HTR-8/SVneo (cell line): ENCODE results near the gene HMGCLL1.

Source experiments
- DNase-seq: peaks from one replicate; pipeline ENCODE4 v3.0.0; 2011; ENCODE audit warnings: low spot score, mixed read lengths; ENCODE audit not compliant: insufficient read length
- FAIRE-seq: peaks from 2 replicates; lab custom pipeline; 2011; peaks lifted over from hg19 to GRCh38; lab: Jason Lieb, UNC

Gene HMGCLL1

DNA sequence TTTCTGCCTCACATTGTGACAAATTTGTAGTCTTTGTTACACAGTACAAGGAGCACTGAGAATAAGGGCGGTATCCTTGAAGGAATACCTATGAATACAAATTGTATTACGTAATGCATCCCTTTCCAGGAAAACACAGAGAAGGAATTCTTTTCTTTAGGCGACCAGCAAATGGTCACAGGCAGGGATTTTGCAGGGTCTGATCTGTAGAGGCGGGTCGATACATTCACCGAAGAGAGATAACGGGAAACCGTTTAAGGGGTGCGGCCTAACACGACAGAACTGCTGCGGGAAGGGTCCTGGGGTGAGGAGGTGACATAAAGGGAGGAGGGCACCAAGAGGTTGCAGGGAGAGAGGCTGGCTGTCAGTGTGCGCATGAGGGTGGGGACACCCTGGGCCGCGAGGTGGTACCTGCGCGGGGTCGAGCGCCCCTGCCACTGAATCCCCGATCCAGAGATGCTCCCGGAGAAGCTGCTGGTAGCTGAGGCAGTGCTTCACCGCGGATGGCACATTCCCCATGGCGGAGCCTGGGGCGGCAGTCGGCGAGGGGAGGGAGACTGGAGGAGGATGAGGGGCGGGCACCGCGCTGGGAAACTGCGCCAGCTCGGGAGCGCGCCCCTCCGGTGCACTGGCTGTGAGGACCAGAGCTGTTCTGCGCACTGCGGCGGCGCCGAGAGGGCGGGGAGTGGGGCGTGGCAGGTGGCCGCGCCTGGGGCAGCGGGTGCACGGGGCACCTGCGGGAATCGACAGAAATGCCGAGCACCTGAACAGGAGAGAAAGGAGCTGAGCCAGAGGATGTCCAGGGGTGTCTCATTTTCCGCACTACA, at the start of gene HMGCLL1:
Gene HMGCLL1, minus strand, starts transcription at position 656 of the 827 bp plus-strand sequence. Its CDS starts 137 bp downstream, at position 519.
- FAIRE-seq (no peak), DNase-seq (peak; percentile 44)

DNA sequence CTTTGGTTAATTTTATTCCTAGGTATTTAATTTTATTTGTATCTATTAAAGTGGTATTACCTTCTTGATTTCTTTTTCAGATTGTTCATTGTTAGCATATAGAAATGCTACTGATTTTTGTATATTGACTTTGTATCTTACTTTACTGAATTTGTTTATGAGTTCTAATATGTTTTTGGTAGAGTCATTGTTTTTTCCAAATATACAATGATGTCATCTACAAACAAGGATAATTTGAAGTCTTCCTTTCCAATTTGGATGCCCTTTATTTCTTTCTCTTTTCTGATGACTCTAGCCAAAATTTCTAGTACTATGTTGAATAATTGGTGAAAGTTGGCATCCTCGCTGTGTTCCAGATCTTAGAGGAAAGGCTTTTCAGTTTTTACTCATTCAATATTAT, 43.0 kb upstream of the HMGCLL1 start:
- DNase-seq = no peak
- FAIRE-seq = no peak

DNA sequence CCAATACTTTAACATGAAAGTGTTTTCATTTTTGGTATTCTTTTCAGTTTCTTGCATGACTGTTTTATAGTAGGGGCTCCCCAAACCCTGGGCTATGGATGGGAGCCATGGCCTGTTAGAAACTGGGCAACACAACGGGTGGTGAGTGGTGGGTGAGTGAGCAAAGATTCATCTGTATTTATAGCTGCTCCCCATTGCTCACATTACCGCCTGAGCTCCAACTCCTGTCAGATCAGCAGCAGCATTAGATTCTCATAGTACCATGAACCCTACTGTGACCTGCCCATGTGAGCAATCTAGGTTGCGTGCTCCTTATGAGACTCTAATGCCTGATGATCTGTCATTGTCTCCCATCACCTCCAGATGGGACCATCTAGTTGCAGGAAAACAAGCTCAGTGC, 42.3 kb upstream of the HMGCLL1 start:
- DNase-seq = no peak
- no peak for FAIRE-seq

DNA sequence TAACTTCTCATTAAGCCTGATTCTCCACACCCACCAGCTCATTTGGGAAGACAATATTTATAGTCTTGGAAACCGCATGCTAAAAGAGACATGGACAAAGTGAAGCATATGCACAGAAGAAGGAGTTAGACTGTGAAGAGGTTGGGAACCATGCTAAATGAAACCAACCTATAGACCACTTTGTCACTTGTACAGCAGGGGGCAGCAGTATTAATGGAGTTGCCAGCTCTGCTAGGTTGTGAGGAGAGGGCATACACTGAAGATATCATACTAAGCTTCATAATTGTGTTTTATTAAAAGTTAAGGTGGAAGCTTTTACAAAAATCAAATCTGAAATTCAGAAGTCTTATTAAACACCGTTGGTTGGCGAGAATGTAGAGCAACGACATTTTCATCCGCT, 38.3 kb upstream of the HMGCLL1 start:
- FAIRE-seq = peak; percentile 81

DNA sequence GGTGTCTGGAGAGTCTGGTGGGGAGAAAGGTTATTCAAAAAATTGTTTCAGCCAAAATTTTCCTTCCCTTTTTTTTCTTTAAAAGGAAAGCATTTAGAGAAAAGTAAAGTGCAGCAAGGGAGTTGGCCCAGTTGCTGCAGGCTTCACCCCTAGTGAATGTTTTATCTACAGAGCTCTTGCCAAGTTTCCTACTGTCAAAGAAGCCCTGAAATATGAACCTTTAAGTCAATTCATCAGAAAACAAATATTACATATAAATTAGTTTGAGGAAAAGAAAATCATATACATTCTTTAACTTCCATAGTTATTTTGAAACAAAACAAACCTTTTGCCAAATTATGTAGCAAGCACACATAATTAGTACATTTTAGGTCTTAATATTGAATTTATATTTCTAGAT, 25.0 kb upstream of the HMGCLL1 start:
- DNase-seq (no peak), FAIRE-seq (no peak)

More for the DNA sequence above, 38.3 kb upstream of the HMGCLL1 start:
- DNase-seq = no peak

DNA sequence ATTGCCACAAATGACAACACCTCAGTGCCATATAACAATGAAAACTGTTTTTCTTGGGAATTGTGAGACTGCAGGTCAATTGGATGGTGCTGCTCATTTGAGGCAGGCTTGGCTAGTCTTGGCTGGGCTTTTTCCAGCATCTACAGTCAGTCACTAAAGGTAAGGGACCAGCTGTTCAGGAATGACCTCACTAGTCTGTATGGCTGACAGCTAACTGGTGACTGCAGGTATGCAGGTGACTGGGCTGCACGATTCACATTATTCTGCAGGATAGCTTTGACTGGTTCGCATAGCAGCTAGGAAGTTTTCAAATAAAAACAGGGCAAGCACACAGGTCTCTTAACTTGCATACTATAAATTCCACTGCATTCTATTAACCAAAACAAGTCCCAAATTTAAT, 22.1 kb upstream of the HMGCLL1 start:
- no peak for FAIRE-seq
- DNase-seq = no peak

DNA sequence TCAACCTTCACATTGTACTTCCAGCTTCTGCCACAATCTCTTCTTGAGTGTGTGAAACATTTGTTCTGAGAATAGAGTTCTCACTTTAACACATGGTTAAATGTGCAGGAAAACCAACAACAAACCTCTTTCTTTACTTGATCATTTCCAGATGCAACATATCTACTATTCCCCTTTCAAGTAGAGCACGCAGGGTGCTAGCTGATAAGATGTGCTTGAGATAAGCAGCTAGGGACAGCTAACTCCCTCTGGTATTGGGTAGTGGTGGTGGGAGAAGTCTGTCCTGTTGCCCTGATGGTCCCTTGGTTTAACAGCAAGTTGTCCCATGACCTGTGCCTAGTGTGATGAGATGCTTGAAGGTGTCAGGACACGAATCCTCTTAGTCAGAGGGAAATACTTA, 15.4 kb upstream of the HMGCLL1 start:
- DNase-seq = no peak
- FAIRE-seq = peak; percentile 26

DNA sequence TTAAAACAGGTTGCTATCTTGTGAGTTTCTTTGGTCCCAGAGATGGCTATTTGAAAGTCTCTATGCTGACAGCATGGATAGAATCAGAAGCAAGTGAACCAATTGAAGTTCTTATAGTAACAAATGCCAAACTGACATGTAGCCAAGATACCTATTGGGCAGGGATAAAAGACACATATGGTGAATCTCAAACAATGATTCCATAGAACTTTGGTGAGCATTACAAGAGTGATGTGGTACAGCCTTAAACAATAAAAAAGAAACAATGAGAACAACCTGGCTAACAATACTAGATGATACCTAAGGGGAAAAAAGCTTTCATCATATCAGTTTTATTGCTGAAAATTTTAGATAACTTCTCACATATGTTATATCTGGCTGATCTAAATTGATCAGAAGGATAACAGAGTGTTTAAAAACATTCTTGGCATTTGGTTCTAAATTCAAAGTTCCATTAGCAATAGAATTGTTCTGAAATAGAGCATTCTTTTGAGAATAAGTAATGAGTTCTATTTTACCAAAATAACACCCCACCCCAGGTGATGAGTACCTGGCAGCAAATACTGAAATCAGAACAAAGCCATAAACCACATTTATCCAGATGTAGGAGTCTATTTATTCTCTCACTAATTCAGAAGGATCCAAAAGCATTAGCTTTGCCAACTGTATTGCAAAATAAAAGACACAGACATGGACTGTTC, 5.8 kb upstream of the HMGCLL1 start:
- FAIRE-seq = no peak

DNA sequence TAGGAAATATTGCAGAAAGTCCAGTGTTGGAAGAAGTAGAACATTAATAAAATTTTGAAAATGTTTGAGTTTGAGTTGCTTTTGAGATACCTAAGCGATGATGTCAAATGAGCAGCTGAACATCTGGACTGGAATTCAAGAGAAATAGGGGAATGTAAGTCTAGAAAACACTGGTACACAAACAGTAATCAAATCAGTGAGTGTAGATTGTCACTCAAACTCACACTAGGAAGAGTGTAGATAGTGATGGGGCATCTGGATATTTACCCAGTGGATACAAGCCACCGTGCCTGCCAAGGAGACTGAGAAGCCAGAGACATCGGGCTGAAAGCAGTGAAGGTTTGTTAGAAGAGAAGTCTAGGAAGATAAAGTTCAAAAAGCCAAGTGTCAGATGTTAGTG, 2.2 kb downstream of the HMGCLL1 start:
- FAIRE-seq (no peak), DNase-seq (no peak)

More for the DNA sequence above, 5.8 kb upstream of the HMGCLL1 start:
- DNase-seq = no peak

DNA sequence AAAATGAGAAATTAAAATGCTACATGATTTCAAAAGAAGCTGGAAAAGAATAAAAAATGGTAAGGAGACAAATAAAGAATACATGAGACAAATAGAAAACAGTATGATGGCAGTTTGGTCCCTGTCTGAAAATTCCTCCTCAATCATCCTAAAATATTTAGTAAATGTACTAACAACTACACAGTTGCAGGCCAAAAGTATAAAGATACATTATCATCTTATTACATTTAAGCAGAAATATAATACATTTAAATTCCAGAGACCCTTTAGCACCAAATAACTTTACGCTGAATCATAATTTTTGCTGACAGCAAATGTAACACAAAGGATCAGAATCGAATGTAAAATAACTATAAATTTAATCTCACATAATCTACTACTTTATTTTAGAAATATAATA, 4.4 kb downstream of the HMGCLL1 start:
- DNase-seq (no peak), FAIRE-seq (no peak)

DNA sequence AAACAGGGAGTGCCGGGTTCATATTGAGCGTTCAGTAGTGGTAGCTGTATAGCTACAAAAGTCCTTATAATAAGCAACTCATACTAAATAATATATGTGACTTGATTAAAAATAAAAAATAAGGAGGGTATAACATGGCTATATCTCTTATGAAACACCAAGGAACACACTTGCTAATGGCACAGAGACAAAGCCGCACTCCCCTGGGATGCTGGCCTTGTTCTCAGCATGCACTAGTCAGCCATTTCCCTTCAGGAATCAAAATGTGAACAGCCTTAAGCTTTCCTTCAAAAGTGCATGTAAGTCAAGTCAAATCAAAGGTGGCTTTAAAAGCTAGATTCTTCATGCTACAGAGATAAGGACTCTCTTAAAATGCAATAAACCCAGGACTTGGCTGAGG, 9.4 kb downstream of the HMGCLL1 start:
- no peak for DNase-seq
- FAIRE-seq = no peak

DNA sequence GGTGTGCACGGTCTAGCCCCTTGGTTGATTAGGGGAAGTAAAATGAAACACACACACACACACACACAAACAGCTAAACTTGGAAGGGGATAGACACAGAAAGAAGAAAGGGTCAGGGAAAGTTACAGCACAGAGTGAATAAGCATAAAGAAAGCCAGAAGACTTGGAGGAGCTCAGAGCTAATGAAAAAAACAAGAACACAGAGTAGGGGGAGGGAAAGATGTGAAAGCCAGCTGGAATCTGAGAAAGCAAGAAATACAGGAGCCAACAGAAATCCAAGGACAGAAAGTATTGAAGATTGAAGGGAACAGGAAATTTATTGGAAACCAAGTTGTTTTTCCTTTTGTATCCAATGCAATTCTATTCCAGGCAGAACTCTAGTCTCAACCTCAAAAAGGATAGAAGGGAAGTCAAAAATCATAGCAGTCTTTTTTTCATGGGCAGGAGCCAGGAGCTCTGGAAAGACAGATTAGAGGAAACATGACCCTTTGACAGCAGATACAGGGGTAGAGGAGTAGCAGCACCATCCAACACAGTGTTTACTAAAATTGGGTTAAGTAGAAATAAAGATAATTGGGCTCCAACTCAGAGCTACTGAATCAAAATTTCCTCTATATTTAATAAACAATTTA, 10.1 kb downstream of the HMGCLL1 start:
- no peak for DNase-seq
- no peak for FAIRE-seq

DNA sequence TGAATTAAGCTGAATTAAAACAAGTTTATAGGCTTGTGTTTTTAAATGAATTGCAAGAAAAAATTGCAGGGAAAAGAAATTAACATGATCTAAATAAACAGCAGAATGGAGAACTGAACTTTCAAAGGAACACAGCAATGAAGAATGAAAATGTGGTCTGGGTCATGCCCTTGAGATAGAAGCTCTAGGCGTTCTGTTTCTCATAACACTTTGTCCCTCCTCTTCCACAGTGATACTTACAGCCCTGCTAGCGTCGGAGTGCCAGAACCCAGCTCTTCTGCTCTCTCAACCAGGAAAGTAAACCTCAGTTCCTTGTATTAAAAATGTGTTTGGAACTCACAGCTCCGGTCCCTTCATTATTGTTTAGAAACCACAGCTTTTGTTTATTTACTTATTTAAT, 11.4 kb downstream of the HMGCLL1 start:
- FAIRE-seq (no peak), DNase-seq (no peak)

DNA sequence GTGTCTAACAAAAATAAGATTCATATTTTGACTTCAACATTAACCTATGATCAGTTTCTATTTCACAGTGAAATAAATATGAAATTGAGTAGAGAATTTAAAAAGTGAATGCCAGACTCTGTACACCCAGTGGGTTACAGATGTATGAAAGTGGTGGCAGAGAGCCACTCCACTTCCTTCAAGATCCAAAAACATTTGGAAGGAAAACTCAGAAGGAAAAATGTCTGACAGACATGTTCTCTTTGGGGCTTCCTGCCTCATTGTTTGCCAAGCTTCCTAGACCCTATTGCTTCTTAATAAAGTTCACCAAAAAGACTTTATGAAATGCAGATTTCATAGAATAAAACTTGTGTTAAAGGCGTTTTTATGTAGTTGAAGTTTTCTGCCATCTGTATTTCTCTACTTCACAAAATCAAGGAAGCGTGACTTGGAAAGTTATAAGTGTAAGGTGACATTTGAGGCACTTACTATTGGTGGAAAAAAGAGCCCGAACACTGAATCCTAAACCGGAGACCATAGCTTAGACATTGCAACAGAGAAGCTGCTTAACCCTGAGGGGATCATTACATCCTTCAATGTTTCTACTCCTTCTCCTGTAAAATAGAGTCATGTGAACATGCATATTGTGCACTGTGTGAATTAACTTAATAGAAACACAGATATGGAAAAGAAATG, 12.8 kb downstream of the HMGCLL1 start:
- DNase-seq = no peak
- no peak for FAIRE-seq

DNA sequence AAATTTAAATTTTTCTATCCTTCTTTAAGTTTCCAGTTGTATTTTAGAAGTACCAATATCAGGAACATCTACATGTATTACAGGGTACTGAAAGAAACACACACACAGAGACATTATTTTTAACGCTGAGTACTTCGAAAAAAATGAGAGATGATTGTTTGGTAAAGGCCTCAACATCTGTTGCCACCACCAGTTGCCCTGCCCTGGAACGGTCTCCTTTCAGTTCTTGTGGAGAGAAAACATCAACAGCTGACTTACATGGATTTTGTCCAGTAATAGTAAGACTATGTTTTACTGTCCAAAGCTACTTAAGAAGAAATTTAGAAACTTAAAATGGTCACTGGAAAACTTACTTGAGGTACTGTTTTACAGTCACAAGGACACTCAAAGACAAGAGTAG, 16.7 kb downstream of the HMGCLL1 start:
- FAIRE-seq (no peak), DNase-seq (no peak)

DNA sequence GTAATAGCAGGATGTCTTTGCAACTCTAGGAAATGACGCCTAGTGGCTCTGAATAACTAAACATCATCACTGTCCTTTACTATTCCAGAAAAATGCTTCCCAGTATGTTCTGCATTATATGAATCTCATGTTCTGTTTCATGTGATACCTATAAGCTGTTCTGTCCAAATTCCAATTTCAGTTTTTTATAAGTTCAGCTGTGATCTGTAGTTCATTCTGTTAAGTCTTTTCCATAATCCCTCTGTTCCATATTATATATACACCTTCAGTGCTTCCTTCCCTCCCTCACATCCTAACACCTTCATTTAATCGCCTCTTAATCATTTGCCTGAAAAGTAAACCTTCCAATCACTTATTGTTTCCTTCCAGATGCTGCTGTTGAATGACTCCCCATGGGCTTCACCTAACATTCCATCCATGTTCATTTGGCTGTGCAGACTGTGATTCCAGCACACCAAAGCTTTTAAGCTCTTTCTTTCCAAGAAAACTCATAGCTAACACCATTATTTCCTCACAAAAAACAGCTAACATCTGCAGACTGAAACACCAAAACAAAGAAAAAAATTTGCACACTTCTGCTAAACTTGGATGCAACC, 18.6 kb downstream of the HMGCLL1 start:
- DNase-seq (no peak), FAIRE-seq (no peak)

DNA sequence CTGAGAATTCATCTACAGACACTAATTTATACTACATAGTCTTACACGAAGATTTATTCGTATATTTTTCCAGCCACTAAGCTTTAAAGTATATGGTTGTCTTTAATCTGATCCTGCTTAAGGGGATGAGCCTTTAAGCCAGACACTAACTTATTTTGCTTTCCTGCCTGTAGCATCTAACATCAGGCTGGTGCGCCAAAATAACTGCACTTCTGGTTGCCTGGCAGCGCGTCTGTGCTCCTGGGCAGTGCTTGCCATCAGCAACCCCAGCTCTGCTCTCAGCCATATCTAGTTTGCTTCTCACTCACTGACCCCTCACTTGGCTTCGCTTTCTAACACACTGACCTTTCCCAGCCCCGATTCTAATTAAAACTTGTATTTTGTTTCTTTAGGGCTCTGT, 21.8 kb downstream of the HMGCLL1 start:
- DNase-seq (no peak), FAIRE-seq (no peak)

DNA sequence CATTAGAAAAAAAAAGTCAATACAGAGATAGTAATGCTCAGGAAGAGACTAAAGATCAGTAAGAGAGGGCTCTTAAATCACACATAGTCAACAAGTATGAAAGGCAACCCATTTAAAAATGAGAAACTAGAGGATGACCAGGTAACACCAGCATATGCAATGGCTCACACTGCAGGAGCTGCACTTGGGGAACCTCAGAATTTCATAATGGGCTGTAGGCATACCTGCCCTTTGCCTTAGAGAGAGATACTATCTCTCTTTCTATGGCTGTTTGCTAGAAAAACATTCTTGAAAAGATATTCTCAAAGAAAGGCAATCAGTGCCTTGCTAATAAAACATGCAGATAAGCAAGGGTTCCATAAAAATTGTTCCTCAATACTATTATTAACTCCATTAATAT, 33.2 kb downstream of the HMGCLL1 start:
- DNase-seq = no peak
- FAIRE-seq = no peak

DNA sequence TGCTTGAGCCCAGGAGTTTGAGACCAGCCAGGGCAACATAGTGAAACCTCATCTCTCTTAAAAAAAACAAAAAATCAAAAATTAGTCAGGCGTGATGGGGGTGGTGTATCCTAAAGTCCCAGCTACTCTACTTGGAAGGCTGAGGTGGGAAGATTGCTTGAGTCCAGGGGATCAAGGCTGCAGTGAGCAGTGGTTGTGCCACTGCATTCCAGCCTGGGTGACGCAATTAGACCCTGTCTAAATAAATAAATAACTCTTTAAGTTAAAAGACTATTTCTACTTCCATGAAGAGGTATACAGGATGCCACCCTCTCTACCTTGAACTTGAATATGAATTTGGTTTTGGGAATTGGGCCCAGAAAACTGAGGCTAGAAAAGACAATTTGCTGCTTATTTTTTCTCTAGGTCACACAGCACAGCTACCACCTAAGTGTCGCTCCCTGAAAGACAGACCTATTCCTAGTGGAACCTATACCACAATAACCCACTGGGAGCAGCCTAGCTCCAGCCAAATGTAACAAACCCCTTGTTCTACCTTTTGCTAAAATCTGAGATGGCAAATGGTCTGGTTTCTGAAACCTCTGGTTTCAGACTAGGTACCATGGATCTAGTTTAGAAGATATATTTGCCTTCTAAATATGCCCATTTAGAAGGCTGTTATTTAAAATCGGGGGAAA, 35.2 kb downstream of the HMGCLL1 start:
- no peak for DNase-seq
- FAIRE-seq = no peak

DNA sequence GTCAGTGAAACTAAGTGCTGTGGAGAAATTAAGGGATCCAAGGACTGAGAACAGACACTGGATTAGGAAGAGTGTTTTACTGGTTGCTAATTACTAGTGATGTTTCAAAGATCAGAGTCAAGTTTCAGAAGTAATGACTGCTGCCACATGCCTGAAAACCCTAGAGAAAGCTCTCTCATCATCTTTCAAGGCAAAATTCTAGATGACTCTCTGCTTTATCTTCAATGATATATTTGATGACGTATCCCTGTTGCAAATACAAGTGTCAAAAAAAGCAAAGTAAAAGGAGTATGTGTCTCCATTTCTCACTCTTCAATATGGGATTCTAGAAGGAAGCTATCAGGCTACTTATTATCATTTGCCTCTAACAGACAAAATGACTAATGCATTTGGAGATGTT, 38.0 kb downstream of the HMGCLL1 start:
- no peak for DNase-seq
- no peak for FAIRE-seq
